GM21737 (cell line): ENCODE data around the gene SLC25A42.
"Not testable (repeated sequence)": the region's sequence is repeated elsewhere in the genome, so short reads cannot be mapped to it uniquely, and the experiment has no call there.

ENCODE experiments used
- ATAC-seq: cut with Tn5 transposase; IDR thresholded peaks from one replicate; pipeline ENCODE4 v1.9.1; 2021; ENCODE audit warnings: mild to moderate bottlenecking, moderate library complexity; ENCODE audit not compliant: unreplicated experiment

Gene SLC25A42

DNA sequence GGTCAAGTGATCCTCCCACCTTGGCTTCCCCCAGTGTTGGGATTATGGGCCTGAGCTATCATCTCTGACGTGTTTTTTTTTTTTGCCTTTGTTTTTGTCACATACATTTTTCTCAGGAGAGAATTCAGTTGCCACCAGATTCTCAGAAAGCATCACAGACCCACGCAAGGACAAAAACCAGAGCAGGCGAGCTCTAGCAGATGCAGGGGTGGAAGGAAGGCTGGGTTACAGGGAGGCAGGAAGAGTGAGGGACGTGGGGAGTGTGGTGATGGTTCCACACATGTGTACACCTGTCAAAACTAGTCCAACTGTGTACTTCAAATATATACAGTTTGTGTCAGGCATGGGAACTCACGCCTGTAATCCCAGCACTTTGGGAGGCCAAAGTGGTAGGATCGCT lies 70.2 kb downstream of the SLC25A42 start:
- no peak for ATAC-seq

GRCh38 chr19:19134687-19135158 lies 70.9 kb downstream of the SLC25A42 start:
- no peak for ATAC-seq

DNA sequence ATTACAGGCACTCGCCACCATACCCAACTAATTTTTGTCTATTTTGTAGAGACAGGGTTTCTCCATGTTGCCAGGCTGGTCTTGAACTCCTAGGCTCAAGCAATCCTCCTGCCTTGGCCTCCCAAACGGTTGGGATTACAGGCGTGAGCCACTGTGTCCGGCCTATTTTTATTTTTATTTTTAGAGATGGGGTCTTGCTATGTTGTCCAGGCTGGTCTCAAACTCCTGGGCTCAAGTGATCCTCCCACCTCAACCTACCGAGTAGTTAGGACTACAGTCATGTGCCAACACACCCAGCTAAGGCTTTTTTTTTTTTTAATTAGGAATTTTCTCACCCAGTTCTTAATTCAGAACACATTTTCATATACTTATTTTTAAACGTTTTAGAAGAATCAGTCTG lies 71.9 kb downstream of the SLC25A42 start:
- ATAC-seq: not testable (repeated sequence)

DNA sequence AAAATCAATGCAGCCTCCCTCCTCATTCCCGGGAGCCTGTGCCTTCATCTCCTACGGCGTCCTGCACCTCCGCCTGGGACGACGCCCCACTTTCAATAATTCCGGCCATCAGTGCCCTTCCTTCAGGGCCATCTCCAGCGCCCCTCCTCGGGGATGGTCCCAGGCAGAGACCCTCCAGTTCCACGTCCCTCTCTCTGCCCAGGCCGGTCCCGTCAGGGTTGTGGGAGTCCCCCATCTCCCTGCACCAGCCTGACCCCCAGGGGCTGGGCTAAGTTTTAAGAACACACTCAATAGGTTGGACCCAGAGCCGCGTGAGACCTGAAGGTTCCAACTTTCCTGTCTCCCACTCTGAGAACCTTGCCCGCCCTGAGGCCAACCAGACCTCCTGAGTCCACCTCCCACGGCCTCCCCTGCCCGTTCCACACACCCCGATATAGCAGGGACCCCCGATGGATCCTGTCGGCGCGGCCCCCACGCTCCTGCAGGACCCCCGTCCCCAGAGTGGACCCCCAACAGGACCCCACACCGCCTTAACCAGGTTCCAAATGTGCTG lies 73.8 kb downstream of the SLC25A42 start:
- no peak for ATAC-seq

GRCh38 chr19:19138109-19138981 lies 74.6 kb downstream of the SLC25A42 start, which contains the start of gene TMEM161A:
Gene TMEM161A, minus strand, starts transcription at chr19:19138478. Its CDS starts 50 bp downstream, at chr19:19138428.
- ATAC-seq: peak; percentile 97

DNA sequence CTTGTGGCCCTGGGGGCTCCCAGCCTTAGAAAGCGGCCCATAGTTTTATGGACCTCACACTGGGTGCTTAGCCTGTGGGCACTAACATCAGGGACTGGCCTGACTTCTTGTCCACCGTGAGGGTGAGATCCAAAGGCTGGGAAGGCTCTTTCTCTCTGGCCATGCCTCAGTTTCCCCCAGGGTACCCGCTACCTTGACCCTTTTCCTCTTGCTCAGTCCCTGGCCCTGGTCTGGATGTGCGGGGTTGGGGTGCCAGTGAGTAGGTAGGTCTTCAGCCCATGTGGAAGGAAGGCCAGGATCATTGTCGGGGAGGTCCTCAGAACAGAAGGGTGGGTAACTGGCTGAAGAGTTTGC lies 76.1 kb downstream of the SLC25A42 start:
- ATAC-seq: no peak

DNA sequence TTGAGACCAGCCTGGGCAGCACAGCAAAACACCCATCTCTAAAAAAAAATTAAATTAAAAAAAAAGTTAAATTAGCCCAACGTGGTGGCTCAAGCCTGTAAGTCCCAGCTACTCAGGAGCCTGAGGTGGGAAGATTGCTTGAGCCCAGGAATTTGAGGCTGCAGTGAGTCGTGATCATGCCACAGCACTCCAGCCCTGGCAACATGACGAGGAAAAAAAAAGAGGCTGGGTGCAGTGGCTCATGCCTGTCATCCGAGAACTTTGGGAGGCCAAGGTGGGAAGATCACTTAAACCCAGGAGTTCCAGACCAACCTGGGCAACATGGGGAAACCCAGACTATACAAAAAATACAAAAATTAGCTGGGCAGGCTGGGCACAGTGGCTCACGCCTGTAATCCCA lies 76.7 kb downstream of the SLC25A42 start:
- ATAC-seq: no peak

DNA sequence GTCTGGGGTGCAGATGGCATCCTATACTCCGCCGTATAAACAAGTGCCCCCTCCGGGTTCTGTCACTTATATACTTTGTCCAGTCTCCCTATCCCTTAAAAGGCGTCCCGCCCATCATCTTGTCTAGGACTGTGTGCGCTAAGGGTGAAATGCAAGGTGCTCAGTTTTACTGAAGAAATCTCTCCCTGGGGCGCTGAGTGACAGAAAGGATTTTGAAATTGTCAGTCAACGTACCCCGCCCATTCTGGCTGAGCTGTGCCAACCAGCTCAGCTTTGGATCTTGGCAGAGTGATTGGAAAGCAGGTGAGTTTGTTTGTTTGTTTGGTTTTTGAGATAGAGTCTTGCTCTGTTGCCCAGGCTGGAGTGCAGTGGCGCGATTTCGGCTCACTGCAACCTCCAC lies 78.6 kb downstream of the SLC25A42 start:
- no peak for ATAC-seq

- no peak for ATAC-seq
Measured at GRCh38 chr19:19145281-19145680, 81.5 kb downstream of the SLC25A42 start.

- ATAC-seq: peak; percentile 58
Measured at GRCh38 chr19:19145684-19146608, 82.2 kb downstream of the SLC25A42 start.

- no peak for ATAC-seq
Measured at GRCh38 chr19:19146865-19147264, 83.1 kb downstream of the SLC25A42 start.

- ATAC-seq: no peak
Measured at GRCh38 chr19:19147344-19147743, 83.5 kb downstream of the SLC25A42 start.

DNA sequence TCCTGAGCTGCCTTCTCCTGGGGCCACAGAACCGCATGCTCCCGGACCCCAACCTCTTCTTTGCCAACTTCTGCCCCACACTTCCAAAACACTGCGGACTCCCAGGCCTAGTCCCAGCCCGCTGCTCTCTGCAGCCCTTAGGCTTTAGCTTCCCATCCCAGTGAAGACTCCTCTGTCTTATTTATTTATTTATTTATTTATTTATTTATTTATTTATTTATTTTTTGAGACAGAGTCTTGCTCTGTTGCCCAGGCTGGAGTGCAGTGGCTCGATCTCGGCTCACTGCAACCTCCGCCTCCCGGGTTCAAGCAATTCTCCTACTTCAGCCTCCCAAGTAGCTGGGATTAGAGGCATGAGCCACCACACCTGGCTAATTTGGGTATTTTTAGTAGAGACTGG lies 84.7 kb downstream of the SLC25A42 start:
- ATAC-seq: not testable (repeated sequence)

GRCh38 chr19:19149435-19149834 lies 85.6 kb downstream of the SLC25A42 start:
- no peak for ATAC-seq

DNA sequence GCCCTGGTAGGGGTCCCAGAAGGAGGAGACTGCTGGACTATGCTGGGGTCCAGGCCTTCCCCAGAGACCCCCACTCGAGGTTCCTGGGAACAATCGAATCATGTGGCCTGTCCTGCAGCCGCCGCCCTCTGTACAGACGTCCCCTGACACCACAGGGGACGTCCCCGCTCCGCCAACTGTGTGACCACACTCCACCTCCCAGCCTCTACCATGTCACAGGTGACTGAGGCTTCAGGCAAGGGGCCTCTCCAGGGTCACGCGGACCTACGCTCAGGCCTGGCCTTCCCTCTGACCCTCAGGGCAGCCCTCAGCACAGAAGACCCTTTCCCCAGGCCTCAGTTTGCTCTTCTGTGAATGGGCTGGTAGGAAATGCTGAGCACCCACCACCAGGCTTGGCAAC lies 87.6 kb downstream of the SLC25A42 start:
- peak; percentile 54 for ATAC-seq

DNA sequence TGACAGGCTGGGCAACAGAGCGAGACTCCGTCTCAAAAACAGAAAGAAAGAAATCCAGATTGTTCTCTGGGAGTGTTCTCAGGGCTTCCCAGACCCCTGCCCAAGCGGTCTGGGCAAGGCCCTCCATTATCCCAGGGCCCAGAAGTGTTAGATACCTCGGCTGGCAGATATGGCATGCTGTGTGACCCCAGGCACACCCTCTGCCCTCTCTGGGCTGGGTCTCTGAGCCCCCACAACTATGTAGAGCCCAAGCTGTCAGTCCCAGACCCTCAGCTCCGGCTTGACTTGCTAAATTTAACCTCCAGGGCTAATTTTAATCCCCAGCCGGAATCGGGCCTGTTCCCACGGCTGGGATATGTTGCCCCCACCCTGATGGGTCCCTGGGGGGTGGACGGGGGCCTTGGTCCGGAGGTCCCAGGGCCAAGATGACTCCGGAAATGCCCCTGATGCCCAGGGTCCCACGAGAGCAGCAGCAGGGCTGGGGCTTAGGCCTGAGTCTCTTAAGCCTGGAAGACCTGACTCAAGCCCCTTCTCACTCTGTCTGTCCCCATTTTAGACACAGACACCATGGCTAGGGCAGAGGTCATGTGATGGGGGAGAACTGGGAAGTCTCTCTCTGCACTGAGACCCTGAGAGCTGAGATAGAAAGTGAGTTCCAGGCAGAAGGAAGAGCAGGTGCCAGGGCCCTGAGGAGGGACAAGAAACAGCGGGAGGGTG lies 89.0 kb downstream of the SLC25A42 start:
- ATAC-seq: no peak

DNA sequence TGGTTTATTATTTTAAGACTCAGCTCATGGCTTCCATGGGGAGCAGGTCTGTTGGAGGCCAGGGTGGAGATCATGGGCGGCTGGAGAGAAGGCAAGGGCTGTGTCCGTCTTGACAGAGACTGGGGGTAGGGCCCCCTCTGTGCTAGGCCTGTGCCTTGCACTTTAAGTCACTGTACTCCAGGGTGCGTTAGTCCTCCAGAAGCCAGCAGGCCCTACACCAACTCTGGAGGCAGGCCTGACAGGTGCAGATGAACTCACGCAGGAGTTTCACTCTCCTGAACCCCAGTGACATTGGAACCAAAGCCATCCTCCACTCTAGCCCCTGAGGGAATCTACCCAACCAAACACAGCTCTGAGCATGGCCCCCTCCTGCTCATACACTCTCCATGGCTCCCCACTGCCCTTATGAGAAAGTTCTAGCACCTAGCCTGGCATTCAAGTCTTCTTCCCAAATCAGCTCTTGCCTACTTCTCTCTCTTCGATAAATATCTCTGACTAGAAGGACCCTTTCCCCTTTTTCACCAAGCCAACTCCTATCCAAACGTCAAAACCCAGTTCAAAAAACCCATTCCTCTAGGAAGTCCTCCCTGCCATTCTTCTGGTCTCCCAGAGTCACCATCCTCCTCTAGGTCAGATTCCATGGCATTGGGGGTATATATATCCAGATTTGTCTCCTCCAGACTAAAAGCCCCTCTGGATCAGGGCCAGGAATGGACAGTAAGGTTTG lies 91.1 kb downstream of the SLC25A42 start:
- no peak for ATAC-seq

DNA sequence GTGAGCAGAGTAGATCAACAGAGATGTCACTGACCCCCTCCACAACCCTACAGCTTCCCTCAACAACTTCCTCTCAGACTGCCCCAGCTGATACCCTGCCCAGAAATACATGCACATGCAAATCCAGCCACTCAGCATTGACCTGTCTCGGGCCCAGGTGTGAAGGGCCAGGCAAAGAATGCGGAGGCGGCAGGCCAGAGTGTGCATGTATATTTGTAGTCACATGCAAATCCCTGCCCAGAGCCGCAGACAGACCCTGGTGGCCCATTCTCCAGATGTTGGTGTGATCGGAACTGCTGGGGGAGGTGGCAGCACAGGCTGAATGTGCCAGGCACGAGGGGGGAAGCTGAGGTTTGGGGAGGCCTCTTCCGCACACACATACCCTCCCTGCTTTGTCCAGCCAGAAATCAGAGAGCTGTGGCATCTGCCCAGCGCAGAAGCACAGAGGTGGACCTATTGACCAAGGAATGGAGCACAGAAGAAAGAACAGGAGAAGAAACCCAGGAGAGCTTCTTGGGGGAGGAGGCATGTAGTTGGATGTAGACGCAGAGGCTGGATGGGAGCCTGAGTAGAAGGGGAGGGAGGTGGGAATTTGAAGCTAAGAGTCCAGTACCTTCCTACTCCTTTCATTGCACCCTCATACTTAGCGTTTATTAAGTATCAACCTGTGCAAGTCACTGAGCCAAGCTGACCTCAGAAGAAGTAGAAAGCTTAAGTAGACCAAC lies 91.9 kb downstream of the SLC25A42 start:
- peak; percentile 49 for ATAC-seq

DNA sequence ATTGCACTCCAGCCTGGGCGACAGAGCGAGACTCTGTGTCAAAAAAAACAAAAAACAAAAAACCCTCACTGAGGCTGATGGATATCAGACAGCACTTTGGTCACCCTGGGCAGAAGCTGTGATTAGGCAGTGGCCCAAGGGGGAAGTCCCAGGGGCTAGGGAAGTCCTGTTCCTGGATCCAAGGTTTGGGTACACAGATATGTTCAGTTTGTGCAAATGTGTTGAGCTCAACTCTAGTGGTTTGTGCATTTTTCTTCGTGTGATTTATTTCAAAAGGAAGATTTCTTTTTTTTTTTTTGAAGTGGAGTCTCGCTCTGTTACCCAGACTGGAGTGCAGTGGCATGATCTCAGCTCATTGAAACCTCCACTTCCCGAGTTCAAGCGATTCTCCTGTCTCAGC lies 94.0 kb downstream of the SLC25A42 start:
- no peak for ATAC-seq
